Esophagus muscularis mucosa (tissue), 4 donors: ENCODE results near the gene MAML3. TPM values are rescaled to one million over a fixed set of nuclear protein-coding genes. Genes with fewer than 3 reads are reported as not detected.

ENCODE experiments used
- DNase-seq: peaks from one replicate; pipeline ENCODE4 v3.0.0-alpha.2; 2017; ENCODE audit errors: extremely low spot score
- H3K27ac ChIP-seq, 4 donors: fragments of 200-600 bp; sonication (generic); replicated peaks in 1 of 4; 1 replicate in 3 of 4; 2 replicates in 1 of 4; pipeline ENCODE4 v1.5.1; 2016 to 2019; ENCODE audit warnings: mild to moderate bottlenecking in 1 of 4
- H3K27me3 ChIP-seq, 4 donors: fragments of 200-600 bp; sonication (generic); one replicate each; pipeline versions ENCODE4 v1.5.1 to v1.6.0; 2016 to 2019
- H3K36me3 ChIP-seq, 4 donors: fragments of 200-600 bp; sonication (generic); one replicate each; pipeline ENCODE4 v1.5.1; 2016 to 2019
- H3K4me1 ChIP-seq, 4 donors: fragments of 200-600 bp; sonication (generic); one replicate each; pipeline ENCODE4 v1.5.1; 2016 to 2019
- H3K4me3 ChIP-seq, 4 donors: fragments of 200-600 bp; sonication (generic); 1 replicate in 2 of 4; 2 replicates in 2 of 4; pipeline ENCODE4 v1.5.1; 2016 to 2019; ENCODE audit warnings: mild to moderate bottlenecking in 4 of 4, moderate library complexity in 1 of 4
- H3K9me3 ChIP-seq, 4 donors: fragments of 200-600 bp; sonication (generic); 1 replicate in 3 of 4; 2 replicates in 1 of 4; pipeline ENCODE4 v1.5.1; 2016 to 2019
- EP300 ChIP-seq: sonication (generic); formaldehyde crosslinking; IDR thresholded peaks from one replicate; pipeline ENCODE4 v1.6.1; 2017; ENCODE audit warnings: antibody characterized with exemption
- POLR2A ChIP-seq: fragments of 450-650 bp; IDR thresholded peaks from one replicate; pipeline ENCODE4 v1.6.1; 2017; ENCODE audit warnings: antibody characterized with exemption, moderate library complexity, mild to moderate bottlenecking, low read depth
- POLR2AphosphoS5 ChIP-seq, 2 donors: sonication (generic); formaldehyde crosslinking; IDR thresholded peaks; one replicate each; pipeline ENCODE4 v1.6.1; 2017; ENCODE audit warnings: antibody characterized with exemption in 2 of 2
- WGBS: methylation state at CpG from one replicate; pipeline ENCODE4 v1.1.5; 2018; 5-methylcytosine and 5-hydroxymethylcytosine counted together
- intact Hi-C: fragments of 100-400 bp; cut with DNase I; formaldehyde crosslinking; loops from one replicate; pipeline ENCODE4 v1.15.1; 2023
- total RNA-seq, 4 donors: library from RNA; depleted of rRNA; stranded (reverse); fragments of >200 nt; gene quantifications; one replicate each; pipeline versions ENCODE4 v1.1.0 to v1.2.1, GENCODE V29; 2016
- TF ChIP-seq, protein P1 (sequence below), 3 experiments: fragments of 200-600 bp in 2 of 3; fragments of 450-650 bp in 1 of 3; sonication (generic) in 2 of 3; IDR thresholded peaks; one replicate each; pipeline ENCODE4 v1.5.1; 2017 to 2019; ENCODE audit warnings: antibody characterized with exemption in 3 of 3, mild to moderate bottlenecking in 2 of 3, moderate library complexity in 1 of 3

MAML3 gene
- total RNA-seq, 4 donors from 2014 or later: 5.0 to 8.7 (median 7.1) TPM

DNA sequence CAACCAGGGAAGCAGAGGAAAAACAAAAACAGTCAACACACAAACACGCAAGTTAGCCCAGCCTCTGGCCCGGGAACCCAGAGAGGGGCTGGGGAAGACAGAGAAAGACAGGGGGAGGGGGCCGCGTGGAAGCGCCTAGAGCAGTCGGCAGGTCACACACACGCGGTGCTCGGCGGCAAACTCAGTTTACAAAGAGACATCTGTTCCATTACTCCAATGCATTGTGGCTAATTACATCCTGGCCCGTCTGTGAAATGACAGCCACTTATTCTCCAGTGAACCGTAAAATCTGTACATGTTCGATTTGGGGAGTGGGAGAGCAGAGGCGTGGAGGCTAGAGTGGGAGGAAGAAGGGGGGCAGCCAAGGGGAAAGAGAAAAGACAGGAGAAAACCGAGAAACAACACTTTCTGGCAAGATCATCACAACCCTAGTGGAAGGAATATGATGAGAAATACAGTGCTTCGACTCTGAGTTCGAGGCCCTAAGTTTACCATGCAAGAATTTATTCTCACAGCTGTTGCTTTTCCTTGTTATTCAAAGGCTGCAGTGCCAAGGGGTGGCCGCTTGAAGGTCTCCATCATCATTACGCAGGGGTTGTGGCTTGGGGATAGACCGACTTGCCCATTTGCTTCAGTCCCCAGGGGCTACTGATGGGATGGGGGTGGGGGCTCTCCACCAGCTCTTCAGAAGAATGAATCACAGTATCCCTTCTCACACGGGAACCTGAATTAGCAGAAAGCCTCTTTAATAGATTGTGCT is 320.7 kb downstream of the MAML3 start:
- intact Hi-C loops: no loop called here
- Histone ChIP-seq H3K27ac (no peak overlapping the region), H3K9me3 (no peaks in the 10 kb centered on the region), H3K4me1 (peaks cover 0 to 12% (median 3%) of the 10 kb centered on the region in 4 donors), H3K36me3 (no peaks in the 10 kb centered on the region), H3K4me3 (no peak overlapping the region), H3K27me3 (no peaks in the 10 kb centered on the region)
- DNase-seq: no peak
- 82% methylated on average over 21 of the region's 21 CpGs for WGBS
- no peak for TF ChIP-seq POLR2A
- TF ChIP-seq, protein P1, sequence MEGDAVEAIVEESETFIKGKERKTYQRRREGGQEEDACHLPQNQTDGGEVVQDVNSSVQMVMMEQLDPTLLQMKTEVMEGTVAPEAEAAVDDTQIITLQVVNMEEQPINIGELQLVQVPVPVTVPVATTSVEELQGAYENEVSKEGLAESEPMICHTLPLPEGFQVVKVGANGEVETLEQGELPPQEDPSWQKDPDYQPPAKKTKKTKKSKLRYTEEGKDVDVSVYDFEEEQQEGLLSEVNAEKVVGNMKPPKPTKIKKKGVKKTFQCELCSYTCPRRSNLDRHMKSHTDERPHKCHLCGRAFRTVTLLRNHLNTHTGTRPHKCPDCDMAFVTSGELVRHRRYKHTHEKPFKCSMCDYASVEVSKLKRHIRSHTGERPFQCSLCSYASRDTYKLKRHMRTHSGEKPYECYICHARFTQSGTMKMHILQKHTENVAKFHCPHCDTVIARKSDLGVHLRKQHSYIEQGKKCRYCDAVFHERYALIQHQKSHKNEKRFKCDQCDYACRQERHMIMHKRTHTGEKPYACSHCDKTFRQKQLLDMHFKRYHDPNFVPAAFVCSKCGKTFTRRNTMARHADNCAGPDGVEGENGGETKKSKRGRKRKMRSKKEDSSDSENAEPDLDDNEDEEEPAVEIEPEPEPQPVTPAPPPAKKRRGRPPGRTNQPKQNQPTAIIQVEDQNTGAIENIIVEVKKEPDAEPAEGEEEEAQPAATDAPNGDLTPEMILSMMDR (IDR thresholded peaks at IDR 0.05): no peak
- TF ChIP-seq EP300: no peak
- TF ChIP-seq POLR2AphosphoS5 (IDR thresholded peaks at IDR 0.05): no peak

DNA sequence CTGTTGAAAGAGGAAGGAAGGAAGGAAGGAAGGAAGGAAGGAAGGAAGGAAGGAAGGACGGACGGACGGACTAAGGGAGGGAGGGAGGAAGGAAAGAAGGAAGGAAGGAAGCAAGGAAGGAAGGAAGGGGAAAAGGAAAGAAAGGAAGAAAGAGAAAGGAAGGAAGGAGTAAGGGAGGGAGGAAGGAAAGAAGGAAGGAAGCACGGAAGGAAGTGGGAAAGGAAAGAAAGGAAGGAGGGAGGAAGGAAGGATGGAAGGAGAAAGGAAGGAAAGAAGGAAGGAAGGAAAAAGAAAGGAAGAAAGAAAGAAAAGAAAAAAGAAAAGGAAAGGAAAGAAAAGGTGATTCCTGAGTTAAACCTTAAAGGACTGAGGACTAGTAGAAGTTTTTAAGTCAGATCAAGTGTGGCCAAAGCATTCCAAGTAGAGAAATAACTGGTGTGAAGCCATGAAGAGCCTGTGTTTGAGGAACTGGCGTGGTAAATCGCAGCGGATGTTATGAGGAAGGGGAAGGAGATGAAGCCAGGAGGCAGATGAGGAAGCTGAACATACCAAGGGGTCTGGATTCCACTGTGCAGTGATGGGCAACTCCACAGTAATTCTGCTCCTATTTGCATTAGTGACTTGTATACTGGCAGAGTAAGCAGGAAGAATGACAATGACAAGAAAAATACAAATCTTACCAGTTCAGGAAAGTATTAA is 324.9 kb downstream of the MAML3 start:
- 83% methylated on average over 7 of the region's 7 CpGs for WGBS
- peaks cover 0 to 9% (median 5%) of the 10 kb centered on the region in 4 donors for H3K4me1 ChIP-seq

DNA sequence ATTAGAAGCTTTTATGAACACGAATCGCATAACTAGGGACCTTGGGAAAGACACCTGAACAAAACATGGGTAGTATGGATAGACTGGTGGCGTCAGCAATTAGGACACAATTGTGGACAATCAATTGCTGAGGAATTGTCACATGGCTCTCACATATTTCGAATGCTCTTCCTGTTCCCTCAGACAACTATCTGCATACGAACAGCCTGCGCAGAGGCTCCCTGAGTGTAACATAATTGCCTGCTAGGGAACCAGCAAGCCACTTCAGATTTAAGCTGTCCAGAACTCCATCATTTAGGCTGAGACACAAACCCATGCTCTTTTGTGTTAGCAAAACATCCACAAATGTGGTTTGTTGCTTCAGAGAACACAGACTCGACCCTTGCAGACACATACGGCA is 327.6 kb downstream of the MAML3 start:
- Histone ChIP-seq H3K27me3 (no peaks in the 10 kb centered on the region), H3K36me3 (no peaks in the 10 kb centered on the region), H3K4me3 (no peak overlapping the region), H3K4me1 (peaks cover 0 to 9% (median 2%) of the 10 kb centered on the region in 4 donors), H3K27ac (no peak overlapping the region), H3K9me3 (no peaks in the 10 kb centered on the region)
- 93% methylated on average over 6 of the region's 8 CpGs for WGBS
- intact Hi-C loops: no loop called here
- TF ChIP-seq EP300: no peak
- no peak for TF ChIP-seq POLR2AphosphoS5 (IDR thresholded peaks at IDR 0.05)
- TF ChIP-seq, protein P1 (IDR thresholded peaks at IDR 0.05): no peak
- TF ChIP-seq POLR2A: no peak
- peak; percentile 19 for DNase-seq

More for the DNA sequence above, 324.9 kb downstream of the MAML3 start:
- H3K27ac ChIP-seq: no peak overlapping the region
- no peak overlapping the region for H3K4me3 ChIP-seq
- H3K36me3 ChIP-seq: no peaks in the 10 kb centered on the region
- no peaks in the 10 kb centered on the region for H3K9me3 ChIP-seq
- H3K27me3 ChIP-seq: no peaks in the 10 kb centered on the region
- peak; percentile 66 for DNase-seq
- intact Hi-C loops: no loop called here
- TF ChIP-seq POLR2A: no peak

DNA sequence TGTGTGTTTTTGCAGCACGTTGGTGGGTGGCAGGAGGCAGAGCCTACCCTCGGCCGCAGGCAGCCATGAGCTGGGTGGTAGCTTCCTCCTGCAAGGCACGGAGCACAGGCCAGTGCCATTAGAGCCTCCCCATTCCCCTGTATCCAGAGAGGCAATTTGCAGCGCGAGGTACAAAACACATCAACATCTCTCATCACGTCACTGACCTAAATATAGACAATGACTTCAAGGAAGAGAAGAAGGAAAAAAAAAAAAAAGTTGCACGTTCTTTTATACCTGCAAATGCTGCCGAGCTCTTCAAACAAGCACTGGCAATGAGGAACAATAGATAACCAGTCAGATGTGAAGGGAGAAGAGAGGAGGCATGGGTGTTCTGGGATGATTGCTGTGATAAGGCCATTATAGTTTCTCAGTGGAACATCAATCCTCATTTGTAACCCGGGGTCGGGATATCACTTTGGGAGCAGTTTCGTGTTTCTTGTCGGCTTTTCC is 328.4 kb downstream of the MAML3 start:
- WGBS: 71% methylated on average over 13 of the region's 13 CpGs
- no peak overlapping the region for H3K27ac ChIP-seq
- peaks cover 0 to 9% (median 2%) of the 10 kb centered on the region in 4 donors for H3K4me1 ChIP-seq
- intact Hi-C loops: no loop called here
- TF ChIP-seq EP300: no peak
- TF ChIP-seq, protein P1 (IDR thresholded peaks at IDR 0.05): no peak
- no peak for TF ChIP-seq POLR2A
- no peak for TF ChIP-seq POLR2AphosphoS5 (IDR thresholded peaks at IDR 0.05)
- H3K9me3 ChIP-seq: no peaks in the 10 kb centered on the region
- H3K27me3 ChIP-seq: no peaks in the 10 kb centered on the region
- no peak overlapping the region for H3K4me3 ChIP-seq
- peak; percentile 68 for DNase-seq
- no peaks in the 10 kb centered on the region for H3K36me3 ChIP-seq

DNA sequence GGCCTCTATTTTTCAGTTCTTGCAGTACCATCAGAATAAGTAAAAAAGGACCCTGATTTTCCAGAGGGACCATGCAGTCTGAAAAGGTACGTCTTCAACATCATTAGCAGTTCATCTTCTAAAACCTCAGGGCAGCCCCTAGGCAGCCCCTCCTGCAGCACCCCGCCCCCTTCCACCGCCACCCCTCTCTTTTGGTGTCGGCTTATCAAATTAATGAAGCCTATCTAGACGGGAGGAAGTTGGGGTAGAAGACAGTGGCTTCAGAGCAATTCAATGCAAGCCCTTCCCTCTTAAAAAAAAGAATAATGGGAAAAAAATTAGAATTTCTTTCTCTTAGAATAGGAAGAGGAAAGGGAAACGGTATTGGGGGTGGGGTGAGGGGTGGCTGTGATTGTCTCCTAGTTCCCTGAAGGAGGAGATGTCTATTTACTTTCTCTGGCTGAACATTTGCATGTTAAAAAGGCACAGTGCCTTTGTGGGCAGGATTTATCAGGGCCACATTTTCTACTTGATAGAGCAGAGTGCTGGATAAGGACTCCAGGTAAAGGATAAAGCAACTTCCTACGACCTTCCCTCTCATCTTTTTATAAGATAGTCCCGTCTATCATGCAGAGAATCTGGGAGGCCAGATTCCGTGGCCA is 329.0 kb downstream of the MAML3 start:
- Histone ChIP-seq H3K4me3 (no peak overlapping the region), H3K9me3 (no peaks in the 10 kb centered on the region), H3K4me1 (peaks cover 0 to 9% (median 2%) of the 10 kb centered on the region in 4 donors), H3K27me3 (no peaks in the 10 kb centered on the region), H3K36me3 (no peaks in the 10 kb centered on the region), H3K27ac (no peak overlapping the region)
- TF ChIP-seq, protein P1 (IDR thresholded peaks at IDR 0.05): no peak
- TF ChIP-seq EP300: no peak
- TF ChIP-seq POLR2AphosphoS5 (IDR thresholded peaks at IDR 0.05): no peak
- no peak for TF ChIP-seq POLR2A
- WGBS: 83% methylated on average over 9 of the region's 9 CpGs
- no peak for DNase-seq
- intact Hi-C loops: no loop called here
